ENCODE data around the gene ARHGEF11.

GRCh38 chr1:156942576-156942975 is 103.0 kb downstream of the ARHGEF11 start:
- TF ChIP-seq POLR2AphosphoS5 (IDR thresholded peaks at IDR 0.05): no peak
- TF ChIP-seq, protein P1, sequence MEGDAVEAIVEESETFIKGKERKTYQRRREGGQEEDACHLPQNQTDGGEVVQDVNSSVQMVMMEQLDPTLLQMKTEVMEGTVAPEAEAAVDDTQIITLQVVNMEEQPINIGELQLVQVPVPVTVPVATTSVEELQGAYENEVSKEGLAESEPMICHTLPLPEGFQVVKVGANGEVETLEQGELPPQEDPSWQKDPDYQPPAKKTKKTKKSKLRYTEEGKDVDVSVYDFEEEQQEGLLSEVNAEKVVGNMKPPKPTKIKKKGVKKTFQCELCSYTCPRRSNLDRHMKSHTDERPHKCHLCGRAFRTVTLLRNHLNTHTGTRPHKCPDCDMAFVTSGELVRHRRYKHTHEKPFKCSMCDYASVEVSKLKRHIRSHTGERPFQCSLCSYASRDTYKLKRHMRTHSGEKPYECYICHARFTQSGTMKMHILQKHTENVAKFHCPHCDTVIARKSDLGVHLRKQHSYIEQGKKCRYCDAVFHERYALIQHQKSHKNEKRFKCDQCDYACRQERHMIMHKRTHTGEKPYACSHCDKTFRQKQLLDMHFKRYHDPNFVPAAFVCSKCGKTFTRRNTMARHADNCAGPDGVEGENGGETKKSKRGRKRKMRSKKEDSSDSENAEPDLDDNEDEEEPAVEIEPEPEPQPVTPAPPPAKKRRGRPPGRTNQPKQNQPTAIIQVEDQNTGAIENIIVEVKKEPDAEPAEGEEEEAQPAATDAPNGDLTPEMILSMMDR (IDR thresholded peaks at IDR 0.05): no peak

Data from upper lobe of left lung (tissue), 4 donors.